GM23248 (cell line): ENCODE results near the gene EXOC2.

Experiments used
- EZH2 ChIP-seq: fragments of 200-600 bp; sonication (generic); IDR thresholded peaks from 2 replicates; pipeline ENCODE4 v1.6.1; 2018; ENCODE audit warnings: antibody characterized with exemption, mild to moderate bottlenecking; ENCODE audit not compliant: insufficient read depth, poor library complexity, severe bottlenecking
- EZH2phosphoT487 ChIP-seq: fragments of 200-600 bp; sonication (generic); IDR thresholded peaks from 2 replicates; pipeline ENCODE4 v1.6.1; 2018; ENCODE audit warnings: antibody characterized with exemption, moderate library complexity, mild to moderate bottlenecking, low read depth; ENCODE audit not compliant: insufficient read depth

- TF ChIP-seq EZH2phosphoT487 (no peak), EZH2 (no peak)
These were observed 6.4 kb downstream of the EXOC2 start for GRCh38 chr6:686497-686896.
